ENCODE measurements around the gene PROX1. TPM values are rescaled to one million over a fixed set of nuclear protein-coding genes. Genes with fewer than 3 reads are reported as not detected.

Gene PROX1
- total RNA-seq, 4 donors from 2014 or later = 0.68 to 2.8 (median 1.0) TPM

DNA sequence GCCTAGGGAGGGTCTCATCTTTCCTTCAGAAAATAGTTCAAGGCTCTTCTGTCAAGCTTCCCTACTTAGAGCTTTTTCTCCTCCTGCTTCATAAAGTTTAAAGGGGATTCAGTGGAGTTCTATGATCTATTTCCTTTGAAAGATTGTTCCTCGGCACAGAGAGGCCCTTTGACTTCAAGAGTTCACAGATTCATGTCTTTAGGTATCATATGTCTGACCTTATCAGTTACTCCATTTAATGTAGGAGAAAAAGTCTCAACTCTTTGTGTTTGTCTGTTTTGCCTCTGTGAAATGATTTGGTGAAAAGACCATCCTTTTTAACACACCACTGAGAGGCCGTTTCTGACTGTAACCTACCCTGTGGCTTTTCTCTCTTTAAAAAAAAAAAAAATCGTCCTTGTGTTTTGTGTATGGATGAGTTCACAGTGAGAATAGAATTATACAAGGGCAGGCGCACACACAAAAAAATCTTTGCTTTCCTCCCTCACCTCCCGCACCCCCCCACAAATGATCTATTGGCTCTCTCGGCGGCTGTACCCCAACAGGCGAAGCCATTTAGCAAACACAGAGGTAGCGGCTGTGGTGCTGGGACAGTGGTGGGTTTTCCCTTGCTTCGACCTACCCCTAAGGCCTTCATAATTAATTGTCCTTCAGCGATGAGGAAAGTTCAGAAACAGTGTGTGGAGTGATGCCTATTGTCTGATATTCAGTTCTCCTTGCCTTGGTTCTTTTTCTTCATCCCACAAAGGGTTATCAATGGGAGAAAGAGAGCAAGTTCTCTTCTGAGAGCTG, 29.6 kb downstream of the PROX1 start:
- TF ChIP-seq, protein P1, sequence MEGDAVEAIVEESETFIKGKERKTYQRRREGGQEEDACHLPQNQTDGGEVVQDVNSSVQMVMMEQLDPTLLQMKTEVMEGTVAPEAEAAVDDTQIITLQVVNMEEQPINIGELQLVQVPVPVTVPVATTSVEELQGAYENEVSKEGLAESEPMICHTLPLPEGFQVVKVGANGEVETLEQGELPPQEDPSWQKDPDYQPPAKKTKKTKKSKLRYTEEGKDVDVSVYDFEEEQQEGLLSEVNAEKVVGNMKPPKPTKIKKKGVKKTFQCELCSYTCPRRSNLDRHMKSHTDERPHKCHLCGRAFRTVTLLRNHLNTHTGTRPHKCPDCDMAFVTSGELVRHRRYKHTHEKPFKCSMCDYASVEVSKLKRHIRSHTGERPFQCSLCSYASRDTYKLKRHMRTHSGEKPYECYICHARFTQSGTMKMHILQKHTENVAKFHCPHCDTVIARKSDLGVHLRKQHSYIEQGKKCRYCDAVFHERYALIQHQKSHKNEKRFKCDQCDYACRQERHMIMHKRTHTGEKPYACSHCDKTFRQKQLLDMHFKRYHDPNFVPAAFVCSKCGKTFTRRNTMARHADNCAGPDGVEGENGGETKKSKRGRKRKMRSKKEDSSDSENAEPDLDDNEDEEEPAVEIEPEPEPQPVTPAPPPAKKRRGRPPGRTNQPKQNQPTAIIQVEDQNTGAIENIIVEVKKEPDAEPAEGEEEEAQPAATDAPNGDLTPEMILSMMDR (IDR thresholded peaks at IDR 0.05; ENCODE audit: low read depth) = no peak

DNA sequence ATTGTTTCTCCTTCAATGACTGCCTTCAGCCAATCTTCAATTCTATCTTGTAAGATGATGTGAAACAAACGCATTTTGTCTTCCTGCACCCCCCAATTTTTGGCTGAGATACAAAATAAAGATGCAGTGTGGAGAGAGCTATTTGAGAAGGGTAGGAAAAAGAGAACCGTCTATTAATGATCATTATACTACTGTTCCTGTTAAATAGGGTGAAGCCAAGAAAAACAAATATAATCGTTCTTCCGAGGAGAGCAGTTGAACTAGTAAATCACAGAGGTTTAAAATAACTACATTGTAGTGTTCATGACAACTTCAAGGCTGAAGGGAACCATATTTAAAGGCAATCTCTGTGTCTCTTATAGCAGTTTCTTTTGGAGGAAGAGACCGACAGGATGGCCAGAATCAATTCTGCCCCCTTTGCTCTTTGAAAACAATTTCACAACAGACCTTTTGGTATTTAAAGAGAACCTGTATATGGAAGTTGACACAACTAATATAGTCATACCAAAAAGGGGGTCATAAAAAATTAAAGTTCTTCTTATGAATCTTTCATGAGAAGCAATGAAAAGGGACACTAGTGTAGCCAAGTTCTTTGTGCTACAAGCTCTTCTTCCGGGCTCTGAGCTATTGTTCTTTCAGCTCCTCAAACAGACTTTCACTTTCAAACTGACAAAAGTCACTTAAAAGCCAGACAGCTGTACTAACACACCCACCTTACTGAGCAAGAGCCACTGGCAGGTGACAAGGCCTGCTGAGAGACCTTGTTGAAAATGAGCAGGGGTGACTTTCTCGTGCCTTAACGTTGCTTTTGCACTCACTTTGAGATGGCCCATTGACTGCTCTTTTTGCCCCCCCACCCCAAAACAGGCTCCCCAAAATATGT, 30.9 kb downstream of the PROX1 start:
- TF ChIP-seq, protein P1 (IDR thresholded peaks at IDR 0.05; ENCODE audit: low read depth) = no peak

DNA sequence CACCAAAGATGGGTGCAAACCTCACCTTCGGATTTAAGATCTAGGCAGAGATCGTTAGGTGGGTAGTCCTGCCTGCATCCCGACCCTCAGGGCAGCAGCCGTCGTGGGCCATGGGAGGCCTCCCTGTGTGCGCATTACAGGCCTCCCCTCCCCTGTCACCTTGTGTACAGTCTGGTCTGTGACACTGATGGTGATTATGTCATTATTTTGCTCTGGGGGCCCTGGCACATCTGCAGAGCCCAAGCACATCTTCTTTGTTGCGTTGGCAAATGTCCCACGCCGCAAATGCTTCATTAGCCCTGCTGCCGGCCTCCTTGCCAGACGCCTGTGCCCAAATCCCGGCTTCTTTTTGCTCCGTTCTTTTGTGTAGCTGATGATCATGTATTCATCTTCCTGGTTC, 31.7 kb downstream of the PROX1 start:
- TF ChIP-seq, protein P1 (IDR thresholded peaks at IDR 0.05; ENCODE audit: low read depth) = no peak

DNA sequence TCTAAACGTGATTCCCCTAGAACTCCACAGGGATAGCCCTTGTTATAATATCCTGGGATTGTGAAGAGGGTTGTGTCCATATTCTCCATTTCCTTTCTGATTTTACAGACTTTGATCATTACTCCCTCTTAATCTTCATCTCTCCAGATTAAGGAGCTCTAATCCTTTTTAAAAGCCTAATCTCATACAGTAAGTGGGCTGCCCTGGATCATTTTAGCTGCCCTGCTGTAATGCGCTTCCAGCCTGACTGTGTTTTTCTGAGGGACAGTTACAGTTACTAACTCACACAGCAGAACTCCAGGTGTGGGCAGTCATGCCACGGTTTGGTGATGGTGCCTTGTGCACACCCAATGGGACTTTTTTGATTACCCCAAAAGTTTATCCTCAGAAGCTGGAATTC, 33.5 kb downstream of the PROX1 start:
- TF ChIP-seq, protein P1 (IDR thresholded peaks at IDR 0.05; ENCODE audit: low read depth) = no peak

DNA sequence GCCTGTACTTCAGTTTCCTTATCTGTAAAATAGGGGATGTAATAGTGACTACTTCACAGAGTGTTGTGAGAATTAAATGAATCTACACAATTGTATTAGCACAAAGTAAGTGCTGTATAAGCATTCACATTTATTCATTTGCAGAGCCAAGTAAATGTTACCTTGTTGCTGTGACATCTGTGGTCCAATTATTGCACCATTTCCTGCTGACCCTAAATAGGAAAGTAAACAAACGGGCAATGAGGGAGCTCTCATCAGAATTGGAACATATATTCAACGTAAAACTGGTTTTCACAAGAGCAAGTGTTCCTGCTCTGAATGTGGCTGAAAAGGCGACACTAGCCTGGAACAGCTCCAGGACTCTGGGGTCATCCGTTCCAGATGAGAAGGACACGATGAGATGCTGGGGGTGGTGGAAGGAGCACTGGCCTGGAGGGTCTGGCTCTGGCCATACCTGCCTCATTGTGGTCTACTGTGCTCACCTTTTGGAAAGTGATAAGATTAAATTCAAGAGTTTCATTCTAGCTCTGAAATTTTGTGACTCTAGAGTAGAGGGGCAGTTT, 34.5 kb downstream of the PROX1 start:
- TF ChIP-seq, protein P1 (IDR thresholded peaks at IDR 0.05; ENCODE audit: low read depth) = no peak

DNA sequence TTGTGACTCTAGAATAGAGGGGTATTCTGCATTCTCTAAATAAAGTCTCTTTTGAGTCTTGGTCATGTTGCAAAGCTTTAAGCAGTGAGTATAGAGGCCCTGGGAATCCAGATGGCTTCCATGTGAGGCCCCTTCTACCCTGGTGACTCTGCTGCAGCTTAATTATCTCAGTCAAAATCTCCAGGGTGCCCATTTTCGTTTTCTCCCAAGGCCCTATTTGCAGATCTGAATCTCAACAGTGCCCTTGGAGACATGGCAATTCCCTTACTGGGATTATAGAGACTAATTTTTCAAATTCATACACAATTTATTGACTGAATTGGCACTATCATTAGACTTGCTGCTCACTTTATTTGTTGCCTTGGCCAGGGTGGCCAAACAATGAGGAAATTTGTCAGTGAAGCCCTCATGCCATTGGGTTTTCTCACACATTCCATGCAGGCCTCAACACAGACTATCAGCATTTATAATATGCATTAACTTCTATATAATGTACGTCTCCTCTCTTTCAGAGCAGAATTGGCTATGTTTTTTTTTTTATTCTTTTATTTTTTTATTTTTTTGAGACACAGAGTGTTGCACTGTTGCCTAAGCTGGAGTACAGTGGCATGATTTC, 35.1 kb downstream of the PROX1 start:
- TF ChIP-seq, protein P1 (IDR thresholded peaks at IDR 0.05; ENCODE audit: low read depth) = no peak

Measured in subcutaneous adipose tissue (tissue), 4 donors.